ENCODE data around the gene CAMTA1.

DNA sequence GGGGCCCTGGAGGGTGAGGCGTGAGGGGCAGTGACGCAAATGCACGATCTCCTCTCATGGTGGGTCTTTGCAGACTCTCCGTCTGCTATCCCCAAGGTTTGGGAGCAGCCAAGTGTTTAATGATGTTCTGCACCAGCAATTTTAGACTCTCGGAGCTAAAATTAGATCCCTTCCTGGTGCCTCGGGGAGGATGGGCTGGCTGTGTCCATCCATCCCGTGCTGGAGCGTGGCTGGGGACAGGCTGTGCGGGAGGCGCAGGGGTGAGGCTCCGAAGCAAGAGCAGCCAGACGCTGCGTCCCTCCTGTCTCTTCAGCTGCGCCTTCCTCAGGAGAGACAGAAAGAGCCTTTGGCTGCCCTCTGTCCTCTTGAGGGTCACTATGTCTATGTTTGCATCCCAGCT is 387.6 kb downstream of the CAMTA1 start:
- TF ChIP-seq, protein P1, sequence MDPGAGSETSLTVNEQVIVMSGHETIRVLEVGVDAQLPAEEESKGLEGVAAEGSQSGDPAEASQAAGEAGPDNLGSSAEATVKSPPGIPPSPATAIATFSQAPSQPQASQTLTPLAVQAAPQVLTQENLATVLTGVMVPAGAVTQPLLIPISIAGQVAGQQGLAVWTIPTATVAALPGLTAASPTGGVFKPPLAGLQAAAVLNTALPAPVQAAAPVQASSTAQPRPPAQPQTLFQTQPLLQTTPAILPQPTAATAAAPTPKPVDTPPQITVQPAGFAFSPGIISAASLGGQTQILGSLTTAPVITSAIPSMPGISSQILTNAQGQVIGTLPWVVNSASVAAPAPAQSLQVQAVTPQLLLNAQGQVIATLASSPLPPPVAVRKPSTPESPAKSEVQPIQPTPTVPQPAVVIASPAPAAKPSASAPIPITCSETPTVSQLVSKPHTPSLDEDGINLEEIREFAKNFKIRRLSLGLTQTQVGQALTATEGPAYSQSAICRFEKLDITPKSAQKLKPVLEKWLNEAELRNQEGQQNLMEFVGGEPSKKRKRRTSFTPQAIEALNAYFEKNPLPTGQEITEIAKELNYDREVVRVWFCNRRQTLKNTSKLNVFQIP (CRISPR knock-in tag; IDR thresholded peaks at IDR 0.05; ENCODE audit: borderline replicate concordance, low read depth): no peak
- TF ChIP-seq RARB (CRISPR knock-in tag; IDR thresholded peaks at IDR 0.05): no peak
- TF ChIP-seq ZFP30 (CRISPR knock-in tag; IDR thresholded peaks at IDR 0.05): no peak
- TF ChIP-seq CSDC2 (CRISPR knock-in tag; IDR thresholded peaks at IDR 0.05): no peak
